HG03196 (cell line): ENCODE results near the gene PAFAH2.

Source experiments
- ATAC-seq: cut with Tn5 transposase; IDR thresholded peaks from one replicate; pipeline ENCODE4 v1.9.1; 2021; ENCODE audit not compliant: unreplicated experiment

The PAFAH2 gene

DNA sequence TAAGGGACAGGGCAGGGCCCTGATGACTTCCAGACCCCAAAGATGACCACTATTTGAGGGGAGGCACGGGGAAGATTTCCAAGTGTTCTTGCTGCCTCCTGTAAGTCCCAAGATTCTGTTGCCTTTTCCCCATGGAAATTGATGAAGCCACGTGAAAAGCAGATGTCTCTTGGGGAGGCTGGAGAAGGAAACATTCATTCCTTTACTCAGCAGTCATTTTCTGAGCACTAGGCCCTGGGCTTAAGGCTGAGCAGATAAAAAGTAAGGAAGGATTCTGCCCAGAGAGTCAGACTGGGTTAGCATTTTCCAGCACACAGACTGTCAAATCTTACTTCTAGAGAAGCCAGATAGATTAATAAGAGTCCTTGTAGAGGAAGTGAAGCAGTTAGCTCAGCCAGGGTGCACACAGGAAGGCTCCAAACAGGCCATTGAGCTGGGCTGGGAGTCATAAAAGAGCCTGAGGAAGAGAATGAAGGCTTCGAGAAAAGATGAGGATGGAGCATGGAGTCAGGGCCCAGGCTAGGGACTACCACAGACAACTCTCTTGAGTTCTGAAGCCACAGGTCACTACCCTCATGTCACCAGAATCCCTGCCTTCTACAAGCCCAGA is 33.9 kb upstream of the PAFAH2 start:
- ATAC-seq, result no peak

DNA sequence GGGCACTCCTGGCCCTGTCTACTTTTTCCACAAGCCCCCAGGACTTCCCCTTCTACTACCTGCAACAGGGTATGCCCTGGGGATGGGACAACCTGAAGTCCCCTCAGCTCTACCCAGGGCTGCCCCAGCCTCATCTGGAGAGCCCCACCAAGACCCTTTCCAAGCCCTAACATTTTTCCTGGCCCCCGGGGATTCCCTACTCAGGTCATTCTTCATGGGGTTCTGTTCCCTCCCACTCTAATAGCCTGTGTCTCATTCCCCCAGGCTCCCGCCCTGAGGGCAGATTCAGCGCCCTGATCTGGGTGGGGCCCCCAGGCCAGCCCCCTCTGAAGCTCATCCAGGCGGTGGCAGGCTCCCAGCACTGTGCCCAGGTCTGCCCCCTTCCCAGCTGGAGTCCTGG is 33.3 kb upstream of the PAFAH2 start:
- ATAC-seq, result no peak

- ATAC-seq, result no peak
These were observed 32.1 kb upstream of the PAFAH2 start for GRCh38 chr1:26029864-26030481.

- no peak for ATAC-seq
These were observed 31.4 kb upstream of the PAFAH2 start for GRCh38 chr1:26029054-26029863.

GRCh38 chr1:26028490-26028980 is 30.7 kb upstream of the PAFAH2 start:
- ATAC-seq, result no peak

DNA sequence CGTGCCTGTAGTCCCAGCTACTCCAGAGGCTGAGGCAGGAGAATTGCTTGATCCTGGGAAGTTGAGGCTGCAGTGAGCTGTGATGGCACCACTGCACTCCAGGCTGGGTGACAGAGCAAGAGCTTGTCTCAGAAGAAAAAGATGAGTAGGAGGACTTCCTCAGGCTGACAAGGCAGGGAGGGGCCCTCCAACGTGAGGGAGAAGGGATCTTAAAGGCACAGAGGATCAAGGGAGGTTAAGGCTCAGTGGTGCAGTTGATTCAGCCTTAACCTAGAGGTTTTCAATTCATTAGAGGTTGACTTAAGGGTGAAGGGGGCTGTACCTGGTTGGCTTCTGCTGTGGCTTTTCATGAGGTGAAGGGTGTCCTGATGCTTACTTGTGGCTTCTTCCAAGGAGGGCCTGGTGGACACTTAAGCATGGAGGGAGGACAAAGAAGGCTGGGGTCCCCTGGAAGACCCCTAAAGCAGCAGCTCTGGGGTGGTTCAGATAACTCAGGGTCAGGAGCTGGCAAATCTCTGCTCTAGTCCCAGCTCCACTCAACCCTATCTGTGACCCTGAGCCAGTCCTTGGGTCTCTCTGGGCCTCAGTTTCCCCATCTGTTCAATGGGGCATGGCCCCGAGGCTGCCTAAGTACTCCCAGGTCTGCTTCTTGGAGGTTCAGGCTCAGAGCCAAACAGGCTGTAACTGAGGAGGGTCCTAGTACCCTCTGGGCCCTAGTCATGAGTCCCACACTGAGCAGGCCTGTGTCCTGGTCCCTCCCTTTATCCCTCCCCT is 30.0 kb upstream of the PAFAH2 start:
- ATAC-seq, result no peak

GRCh38 chr1:26025517-26025916 is 27.7 kb upstream of the PAFAH2 start:
- ATAC-seq, result no peak

DNA sequence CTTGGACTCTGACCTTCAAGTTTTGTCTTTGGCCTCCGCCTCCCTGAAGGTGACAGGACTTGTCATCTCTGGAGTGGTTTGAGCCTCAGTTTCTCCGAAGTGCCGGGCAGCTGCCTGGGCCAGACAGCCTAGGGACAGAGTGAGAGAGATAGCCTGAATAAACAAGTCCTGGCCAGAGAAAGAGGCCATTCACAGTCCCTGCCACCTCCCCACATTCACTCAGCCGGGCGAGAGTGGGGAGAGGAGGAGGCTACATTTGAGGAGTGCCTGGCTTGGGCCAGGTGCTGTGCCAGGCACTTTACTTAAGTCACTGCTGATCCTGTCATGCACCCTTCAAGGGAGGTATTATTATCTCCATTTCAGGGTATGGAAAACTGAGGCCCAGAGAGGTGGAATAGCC is 27.2 kb upstream of the PAFAH2 start:
- no peak for ATAC-seq

GRCh38 chr1:26023826-26024225 is 26.0 kb upstream of the PAFAH2 start:
- no peak for ATAC-seq

GRCh38 chr1:26023009-26023408 is 25.1 kb upstream of the PAFAH2 start:
- no peak for ATAC-seq

DNA sequence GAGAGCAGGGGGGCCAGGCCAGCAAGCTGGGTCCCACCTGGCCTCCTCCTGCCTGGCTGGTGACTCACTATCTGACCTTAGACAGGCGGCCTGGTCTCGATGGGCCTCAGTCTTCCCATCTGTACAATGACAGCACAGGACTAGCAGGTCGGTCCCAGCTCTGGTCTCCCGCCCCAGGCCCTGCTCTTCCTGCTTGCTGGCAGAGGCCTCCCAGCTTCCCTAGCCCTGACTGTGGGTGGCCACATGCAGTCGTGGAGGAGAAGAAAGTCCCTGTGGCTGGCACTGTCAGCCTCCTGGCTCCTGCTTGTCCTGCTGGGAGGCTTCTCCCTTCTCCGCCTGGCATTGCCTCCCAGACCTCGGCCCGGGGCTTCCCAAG is 24.5 kb upstream of the PAFAH2 start:
- ATAC-seq, result no peak

GRCh38 chr1:26021647-26022403 is 24.0 kb upstream of the PAFAH2 start, which contains the start of gene EXTL1:
EXTL1 (plus strand) TSS chr1:26021775; CDS start chr1:26022647, 872 bp downstream.
- ATAC-seq, result no peak

- ATAC-seq, result no peak
These were observed 23.2 kb upstream of the PAFAH2 start for GRCh38 chr1:26020941-26021646.

DNA sequence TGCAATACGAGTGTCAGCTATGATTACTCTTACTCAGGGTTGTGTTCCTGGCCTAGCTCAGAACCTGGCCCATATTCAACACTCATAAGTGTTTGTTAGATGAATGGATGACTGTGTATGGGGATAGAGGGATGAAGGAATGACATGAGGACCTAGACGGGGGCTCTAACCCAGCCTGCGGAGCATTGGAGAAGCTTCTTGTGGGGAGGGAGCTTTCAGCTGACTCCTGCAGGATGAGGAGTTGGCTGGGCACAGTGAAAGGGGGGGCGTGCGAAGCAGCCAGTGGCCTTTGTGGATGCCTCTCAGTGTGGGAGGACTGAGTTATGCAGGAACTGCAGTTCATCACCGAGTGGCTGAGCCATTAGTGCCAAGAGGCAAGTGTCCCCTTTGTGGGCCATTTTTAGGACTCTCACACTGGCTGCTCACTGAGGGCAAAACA is 22.5 kb upstream of the PAFAH2 start:
- ATAC-seq, result no peak

DNA sequence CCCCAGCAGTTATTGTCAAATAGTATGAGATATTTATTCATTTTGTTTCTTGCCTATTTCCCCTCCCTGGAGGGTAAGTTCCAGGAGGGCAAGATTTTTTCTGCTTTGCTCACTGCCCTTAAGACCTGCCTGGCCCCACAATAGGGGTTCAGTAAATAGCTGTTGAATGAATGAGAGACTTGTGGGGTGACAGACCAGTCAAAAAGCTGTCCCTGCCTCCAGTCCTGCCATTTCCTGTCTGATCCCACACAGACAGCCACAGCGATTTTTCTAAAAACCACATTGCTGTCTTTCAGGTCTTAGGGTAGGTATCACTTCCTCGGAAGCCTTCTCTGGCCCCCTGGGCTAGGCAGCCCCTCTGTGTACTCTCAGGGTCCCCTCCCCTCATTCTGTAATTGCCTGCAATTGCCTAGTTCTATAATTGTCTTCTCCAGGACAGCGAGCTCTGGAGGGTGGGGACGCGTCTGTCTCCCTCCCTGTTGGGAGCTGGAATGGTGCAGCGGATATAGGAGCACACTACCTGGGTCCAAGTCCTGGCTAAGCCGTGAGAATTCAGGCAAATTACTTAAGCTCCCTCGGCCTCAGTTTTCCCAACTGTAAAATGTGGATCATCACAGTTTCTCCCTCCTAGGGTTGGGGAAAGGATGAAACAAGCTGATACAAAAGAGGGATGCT is 21.9 kb upstream of the PAFAH2 start:
- no peak for ATAC-seq

DNA sequence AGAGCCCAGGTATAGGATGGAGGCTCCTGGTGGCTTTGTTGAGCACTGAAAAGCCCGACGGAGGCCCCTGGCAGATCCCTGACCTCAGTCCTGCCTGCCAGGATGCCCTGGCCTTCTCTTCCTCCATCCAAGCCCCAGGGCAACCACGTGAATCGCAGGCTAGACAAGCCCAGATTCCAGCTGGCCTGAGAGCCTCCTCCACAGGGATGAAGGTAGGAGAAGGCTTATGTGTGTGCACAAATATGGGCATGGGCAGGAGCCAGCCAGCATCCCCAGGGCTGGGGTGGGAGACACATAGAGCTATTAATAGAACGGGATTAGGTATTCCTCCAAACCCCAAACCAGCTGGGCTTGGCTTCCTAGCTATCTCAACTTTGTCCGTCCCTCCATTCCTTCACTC is 19.7 kb upstream of the PAFAH2 start:
- ATAC-seq, result no peak

- ATAC-seq, result no peak
These were observed 19.2 kb upstream of the PAFAH2 start for GRCh38 chr1:26016953-26017545.

GRCh38 chr1:26016258-26016952 is 18.5 kb upstream of the PAFAH2 start:
- no peak for ATAC-seq
